ENCODE measurements around the gene OVOL3. TPM values are rescaled to one million over a fixed set of nuclear protein-coding genes. Genes with fewer than 3 reads are reported as not detected.
"Not testable (repeated sequence)": the region's sequence is repeated elsewhere in the genome, so short reads cannot be mapped to it uniquely, and the experiment has no call there.

Gene OVOL3
- polyA plus RNA-seq (ENCODE audit: insufficient read depth in 1 of 5, insufficient read length in 5 of 5, low replicate concordance in 1 of 5), result under 1 TPM in 3 of 5 donors, not detected in 2; 0.15 to 0.27 (median 0.16) TPM
- long read RNA-seq, donor 1, result 0 reads
- long read RNA-seq, donor 2, result 0 reads
- long read RNA-seq, donor 3, result 0 reads
- long read RNA-seq, donor 4, result 0 reads
- long read RNA-seq, donor 5, result 0 reads
- long read RNA-seq, donor 6, result 0 reads
- long read RNA-seq, donor 7, result 0 reads
- long read RNA-seq, donor 8, result 0 reads

DNA sequence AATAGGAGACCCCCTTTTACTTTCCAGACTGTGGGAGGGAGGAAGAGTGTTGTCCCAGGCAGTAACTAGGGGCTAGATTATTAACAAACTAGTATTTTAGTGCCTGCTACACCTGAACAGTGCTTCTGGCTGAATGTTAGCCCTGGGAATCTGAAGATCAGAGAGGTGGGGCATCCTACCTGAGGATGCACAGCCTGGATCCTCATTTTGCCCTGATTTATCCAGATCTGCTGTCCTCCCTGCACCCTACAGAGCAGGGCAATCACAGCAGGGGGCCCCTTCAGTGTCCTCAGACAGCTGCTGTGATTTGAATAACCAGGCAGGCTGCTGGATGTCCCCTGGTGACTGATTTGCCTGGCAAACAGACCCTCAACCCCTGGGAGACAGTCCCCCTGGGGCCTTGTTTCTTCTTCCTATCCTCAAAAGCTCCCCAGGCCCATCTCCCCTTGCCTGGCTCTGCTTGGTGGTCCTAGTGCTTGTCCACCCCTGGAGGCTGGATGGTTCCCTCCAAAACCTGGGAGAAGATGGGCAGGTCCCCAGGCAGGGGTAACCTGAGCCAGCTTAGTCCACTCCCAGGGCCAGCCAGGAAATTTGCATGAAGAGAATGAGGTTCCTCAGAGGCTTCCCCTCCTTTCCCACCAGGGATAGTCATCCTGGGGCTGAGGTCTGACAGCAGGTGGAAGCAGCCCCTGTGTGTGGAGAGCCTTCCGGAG lies at the start of gene OVOL3:
TSS of gene OVOL3 (plus strand) at position 657 of the 713 bp plus-strand sequence. CDS start 60 bp downstream, outside the sequence.
- DNase-seq, result no peak

DNA sequence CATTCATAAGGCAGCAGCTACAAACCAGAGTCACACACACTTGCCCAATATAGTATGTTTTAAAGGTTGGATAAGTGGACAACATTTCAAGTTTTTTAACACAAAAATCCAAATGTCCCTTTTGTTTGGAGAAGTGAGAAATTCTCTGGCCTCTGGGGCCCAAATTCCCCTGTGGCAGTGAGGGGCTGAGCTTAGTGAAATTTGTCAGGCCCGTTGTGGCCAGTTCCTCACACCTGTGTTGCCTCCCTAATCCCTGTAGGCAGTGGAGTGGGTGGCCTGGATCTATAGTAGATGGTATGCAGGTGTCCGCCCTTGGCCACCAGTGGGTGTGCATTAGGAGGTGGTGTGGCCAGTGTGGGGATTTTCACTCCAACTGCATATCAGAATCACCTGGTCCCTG lies 49.6 kb upstream of the OVOL3 start:
- no peak for DNase-seq

DNA sequence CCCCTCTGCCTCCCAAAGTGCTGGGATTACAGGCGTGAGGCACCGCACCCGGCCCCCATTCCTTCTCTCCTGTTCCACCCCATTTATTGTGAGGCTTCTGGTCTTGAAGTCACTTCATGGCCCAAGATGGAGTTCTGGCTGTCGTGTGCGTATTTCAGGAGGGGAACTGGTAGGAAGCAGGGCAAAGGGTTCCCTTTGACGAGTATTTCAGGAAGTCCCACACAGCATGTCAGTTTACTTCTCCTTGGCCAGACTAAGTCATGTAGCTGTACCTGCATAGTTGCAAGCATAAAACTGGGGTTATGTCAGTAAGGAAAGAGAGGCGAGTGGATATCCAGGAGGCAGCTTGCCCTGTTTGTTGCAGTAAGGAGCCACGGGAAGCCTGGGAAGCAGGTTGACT lies 46.1 kb upstream of the OVOL3 start:
- no peak for DNase-seq

DNA sequence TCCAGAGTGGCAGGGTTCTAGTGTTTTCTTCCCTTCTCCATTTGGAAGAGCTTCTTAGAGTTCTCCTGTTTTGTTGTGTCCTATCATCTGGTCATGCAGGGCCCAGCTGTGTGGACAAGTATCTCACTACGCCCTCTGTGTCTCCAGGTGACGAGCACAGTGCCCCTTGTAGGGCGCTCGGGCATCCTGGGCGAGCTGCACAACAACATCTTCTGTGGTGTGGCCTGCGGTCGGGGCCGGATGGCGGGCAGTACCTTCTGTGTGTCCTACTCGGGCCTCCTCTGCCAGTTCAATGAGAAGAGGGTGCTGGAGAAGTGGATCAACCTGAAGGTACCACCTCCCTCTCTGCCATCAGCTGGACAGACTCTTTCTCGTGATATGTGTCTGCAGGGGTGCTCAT lies 43.3 kb upstream of the OVOL3 start:
- no peak for DNase-seq

DNA sequence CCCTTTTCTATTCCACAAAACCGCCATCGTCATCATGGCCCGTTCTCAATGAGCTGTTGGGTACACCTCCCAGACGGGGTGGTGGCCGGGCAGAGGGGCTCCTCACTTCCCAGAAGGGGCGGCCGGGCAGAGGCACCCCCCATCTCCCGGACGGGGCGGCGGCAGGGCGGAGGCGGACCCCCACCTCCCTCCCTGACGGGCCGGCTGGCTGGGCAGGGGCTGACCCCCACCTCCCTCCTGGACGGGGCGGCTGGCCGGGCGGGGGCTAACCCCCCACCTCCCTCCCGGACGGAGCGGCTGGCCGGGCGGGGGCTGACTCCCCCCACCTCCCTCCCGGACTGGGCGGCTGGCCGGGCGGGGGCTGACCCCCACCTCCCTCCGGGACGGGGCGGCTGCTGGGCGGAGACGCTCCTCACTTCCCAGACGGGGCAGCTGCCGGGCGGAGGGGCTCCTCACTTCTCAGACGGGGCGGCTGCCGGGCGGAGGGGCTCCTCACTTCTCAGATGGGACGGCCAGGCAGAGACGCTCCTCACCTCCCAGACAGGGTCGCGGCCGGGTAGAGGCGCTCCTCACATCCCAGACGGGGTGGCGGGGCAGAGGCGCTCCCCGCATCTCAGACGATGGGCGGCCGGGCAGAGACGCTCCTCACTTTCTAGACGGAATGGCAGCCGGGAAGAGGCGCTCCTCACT lies 42.0 kb upstream of the OVOL3 start:
- DNase-seq, result not testable (repeated sequence)

DNA sequence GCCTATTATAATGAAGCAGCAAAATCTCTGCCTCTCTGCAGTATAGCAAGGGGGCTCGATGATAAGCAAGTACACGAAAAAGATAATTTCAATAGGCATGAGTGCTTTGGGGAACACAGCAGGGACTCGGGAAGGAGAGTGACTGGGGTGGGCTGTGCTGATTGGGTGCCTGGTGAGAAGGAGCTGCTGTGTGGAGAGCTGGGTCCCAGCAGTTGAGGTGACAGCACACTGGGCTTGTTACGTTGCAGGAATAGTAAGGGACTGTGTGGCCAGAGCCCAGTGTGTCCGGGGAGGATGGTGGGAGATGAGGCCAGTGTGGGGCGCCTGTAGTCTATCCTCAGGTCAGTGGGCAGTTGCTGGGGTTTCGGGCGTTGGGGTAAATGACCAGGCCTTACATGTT lies 38.9 kb upstream of the OVOL3 start:
- no peak for DNase-seq

DNA sequence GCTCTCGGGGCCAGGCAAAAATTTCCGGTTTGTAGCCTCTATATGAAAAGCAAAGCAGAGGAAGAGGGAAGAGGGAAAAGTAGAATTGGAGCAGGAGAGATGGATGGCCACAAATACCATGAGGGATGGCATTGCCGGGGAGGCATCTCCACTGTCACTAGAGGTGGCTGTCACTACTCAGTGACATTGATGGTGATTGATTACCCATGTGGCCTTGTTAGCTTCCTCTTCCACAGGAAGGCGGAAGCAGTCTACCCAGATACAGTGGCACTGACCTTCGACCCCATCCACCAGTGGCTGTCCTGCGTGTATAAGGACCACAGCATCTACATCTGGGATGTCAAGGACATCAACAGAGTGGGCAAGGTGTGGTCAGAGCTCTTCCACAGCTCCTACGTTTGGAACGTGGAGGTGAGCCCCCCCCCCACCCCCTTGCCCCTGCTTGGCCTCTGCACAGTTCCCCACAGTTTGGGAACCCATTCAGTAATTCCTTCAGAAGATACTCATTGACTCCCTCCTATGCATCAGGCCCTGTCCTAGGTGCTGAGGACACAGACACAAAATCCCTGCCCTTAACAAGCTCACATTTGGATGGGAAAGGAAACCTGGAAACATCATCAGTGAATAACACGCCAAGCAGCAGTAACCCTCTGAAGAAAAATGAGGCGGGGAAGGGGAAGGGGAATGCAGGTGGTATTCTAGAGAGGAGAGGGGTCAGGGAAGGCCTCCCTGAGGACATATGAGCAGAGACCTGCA lies 37.6 kb upstream of the OVOL3 start:
- no peak for DNase-seq

DNA sequence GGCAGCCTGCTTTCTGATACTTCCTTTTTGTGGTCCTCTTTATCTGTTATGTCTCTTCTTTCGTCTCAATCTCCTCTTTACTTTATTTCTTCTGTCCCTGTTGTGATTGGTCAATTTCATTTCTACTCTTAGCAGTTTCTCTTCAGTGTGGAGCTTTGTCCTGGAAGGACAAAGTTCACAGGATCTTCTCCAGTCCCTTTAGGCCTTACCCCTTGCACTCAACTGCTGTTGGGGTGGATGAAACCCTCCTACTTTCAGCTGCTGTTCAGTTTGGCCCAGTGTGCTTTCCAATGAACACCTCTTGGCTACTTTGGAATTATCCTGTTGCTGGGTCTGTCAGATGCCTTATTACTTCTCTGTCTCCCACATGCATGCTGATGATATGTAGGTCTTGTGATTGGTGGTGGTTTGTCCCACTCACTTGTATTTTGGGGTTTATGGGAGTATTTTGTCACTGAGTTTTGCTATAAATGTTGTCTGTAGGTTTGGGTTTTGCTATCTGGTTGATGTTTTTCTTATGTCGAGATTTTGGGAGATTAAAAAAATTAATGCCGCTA lies 31.5 kb upstream of the OVOL3 start:
- DNase-seq, result no peak

DNA sequence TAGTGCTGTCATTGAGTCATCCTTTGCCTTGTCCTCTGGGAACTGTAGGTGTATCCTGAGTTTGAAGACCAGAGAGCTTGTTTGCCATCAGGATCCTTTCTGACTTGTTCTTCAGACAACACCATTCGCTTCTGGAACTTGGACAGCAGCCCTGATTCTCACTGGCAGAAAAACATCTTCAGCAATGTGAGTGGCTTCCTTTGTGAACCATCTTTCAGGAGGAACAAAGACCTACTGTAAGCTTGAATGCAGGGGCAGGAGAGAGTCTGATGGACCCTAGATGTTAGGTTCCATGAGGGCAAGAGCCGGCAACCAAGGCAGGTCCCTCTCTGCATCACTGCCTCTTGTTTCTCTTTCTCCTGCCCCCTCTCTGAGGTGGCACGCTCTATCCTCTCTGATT lies 29.6 kb upstream of the OVOL3 start:
- DNase-seq, result no peak

DNA sequence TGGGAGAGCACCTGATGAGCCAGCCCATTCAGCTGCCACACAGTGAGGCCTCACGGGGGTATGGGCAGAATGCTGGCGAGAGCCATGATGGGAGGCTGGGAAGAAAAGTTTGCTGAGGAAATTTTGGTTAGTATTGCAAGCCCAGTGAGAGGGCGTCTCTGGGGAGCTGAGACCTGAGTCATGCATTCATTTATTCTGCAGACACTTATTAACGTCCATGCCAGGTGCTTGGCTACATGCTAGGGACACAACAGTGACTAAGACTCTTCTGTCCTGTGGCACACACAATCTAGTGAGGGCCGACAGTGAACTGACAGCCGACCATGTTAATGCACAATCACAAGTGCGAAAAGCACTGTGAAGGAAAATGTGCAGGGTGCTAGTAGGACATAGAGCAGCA lies 29.0 kb upstream of the OVOL3 start:
- no peak for DNase-seq

DNA sequence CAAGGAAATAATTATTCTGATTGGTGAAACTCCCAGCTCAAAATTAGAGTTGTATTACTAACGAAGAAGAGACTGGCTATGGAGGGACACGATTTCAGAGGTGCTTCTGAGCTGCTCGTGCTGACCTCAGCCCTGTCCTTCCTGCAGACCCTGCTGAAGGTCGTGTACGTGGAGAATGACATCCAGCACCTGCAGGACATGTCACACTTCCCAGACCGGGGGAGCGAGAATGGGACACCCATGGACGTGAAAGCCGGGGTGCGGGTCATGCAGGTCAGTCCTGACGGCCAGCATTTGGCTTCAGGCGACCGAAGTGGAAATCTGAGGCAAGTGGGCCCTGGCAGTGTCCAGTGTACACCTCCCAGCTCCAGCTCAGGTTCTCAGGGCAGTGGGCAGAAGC lies 28.0 kb upstream of the OVOL3 start:
- DNase-seq, result no peak

DNA sequence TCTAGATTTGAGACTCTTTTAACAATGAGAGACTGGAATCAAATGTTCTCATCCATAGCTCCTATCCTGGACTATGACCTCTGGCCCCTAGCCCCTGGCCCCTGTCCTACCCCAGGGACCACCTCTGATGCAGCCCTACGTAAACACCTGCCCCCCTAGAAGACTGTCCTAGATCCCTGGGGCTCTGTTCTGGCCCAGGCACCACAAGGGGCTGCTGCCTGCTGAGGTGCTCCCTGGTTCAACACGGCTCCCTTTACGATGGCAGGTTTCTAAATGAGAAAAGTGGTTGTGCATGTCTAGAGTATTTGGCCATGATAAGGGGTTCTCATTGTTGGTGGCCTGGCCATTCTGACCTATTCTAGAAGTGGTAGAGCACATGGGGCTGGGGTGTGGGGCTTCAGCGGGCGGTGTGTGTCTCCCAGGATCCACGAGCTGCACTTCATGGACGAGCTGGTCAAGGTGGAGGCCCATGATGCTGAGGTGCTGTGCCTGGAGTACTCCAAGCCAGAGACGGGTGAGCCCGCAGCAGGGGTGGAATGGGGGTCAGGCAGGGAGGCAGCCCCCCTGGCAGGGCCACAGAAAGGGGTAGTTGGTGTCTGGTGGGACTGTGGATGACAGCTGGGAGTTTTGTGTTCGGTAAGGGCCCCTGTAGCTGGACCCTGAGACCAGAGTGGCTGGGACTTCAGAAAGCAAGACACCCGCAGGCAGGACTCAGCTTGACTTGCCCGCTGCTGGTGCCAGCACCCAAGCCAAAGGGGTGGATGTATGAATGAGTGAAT lies 26.5 kb upstream of the OVOL3 start:
- no peak for DNase-seq

DNA sequence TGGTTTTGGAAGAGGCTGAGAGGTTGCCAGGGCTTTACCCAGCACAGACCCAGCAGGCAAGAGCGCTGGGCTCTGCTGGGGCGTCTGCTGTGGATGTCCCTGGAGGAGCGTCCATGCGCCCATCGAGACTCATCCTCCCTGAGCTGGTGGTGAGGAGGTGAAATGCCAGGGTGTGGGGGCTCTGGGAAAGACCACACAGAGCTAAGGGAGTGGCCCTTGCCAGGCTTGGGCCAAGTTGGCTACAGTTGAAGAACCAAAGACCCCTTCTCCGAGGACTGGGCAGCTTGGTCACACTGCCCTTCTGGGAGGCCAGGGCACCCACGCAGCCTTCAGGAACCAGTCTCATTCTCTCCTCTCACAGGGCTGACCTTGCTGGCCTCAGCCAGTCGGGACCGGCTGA lies 24.6 kb upstream of the OVOL3 start:
- no peak for DNase-seq

DNA sequence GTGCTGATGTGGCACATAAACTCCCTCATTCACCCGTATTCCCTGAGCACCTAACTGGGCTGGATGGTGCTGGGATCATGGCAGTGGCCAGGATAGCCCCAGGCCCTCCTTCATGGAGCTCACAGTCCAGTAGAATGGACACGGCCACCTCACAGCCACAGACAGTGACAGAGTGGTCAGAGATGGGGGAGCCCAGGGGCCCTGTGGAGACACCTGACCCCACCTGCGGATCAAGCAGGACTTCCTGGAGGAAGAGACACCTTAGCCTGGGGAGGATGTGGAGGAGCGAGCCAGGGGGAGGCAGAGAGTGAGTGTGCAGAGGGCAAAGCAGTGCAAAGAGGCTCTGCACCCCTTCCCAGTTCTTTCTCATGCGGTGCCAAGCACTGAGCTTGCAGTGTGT lies 21.1 kb upstream of the OVOL3 start:
- no peak for DNase-seq

DNA sequence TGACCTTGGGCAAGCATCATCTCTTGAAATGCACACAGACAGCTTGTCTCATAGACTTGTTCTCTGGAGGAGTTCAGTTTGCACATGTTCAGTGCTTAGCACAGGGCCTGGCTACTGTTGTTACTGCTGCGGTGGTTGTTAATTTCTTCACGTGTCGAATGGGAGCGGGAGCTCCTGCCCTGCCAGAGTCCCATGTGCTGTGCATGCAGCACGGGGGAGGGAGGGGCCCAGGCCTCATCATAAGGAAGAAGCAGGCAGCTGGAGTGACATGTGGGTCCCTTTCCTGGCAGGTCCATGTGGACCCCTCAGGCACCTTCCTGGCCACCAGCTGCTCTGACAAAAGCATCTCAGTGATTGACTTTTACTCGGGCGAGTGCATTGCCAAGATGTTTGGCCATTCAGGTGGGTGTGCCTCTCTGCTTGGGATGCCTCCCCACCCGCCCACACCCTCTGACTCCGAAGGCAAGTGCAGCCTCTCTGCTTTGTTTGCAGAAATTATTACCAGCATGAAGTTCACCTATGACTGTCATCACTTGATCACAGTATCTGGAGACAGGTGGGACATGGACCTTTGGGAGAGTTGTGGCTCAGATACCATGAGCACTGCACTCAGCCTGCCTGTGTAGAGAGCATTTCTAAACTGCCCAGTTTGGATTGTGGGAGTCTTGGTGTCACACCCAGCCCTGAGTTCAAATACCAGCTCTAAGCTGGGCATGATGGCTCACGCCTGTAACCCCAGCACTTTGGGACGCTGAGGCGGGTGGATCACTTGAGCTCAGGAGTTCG lies 19.8 kb upstream of the OVOL3 start:
- DNase-seq, result no peak

DNA sequence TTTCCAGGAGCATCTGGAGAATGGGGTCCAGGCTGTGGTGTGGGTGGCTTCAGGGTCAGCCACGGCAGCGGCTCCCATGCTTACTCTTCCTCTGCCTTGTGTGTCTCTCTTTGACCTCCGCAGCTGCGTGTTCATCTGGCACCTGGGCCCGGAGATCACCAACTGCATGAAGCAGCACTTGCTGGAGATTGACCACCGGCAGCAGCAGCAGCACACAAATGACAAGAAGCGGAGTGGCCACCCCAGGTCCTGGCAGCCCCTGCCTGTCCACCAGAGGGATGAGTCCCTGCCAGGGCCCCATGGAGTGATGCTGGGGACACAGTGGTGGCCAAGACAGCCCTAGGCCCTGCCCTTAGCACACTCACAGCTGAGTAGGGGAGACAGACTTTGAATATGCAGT lies 18.4 kb upstream of the OVOL3 start:
- DNase-seq, result no peak

DNA sequence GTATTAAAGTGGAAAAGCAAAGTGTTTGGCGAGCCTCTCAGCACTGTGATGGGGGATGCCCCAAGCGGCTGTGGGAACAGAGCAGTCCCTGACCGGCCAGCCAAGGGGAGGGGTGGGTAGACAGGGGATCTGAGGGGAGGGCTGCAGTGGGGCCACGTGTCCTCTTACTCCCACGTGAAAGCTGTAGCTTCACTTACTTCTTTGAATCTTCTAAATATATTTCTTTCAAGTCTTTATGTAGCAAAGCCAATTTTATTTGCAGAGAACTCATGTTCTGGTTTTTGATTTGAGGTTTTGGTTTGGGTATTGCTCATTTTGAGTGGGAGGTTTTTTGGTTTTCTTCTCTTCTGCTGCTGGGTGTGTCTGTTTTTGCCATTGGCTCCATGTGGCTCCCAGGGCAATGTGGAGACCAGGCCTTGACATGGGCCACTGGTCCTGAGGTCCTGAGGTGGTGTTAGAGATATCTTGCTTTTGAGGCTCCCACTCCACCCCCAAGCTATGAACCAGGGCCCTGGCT lies 17.7 kb upstream of the OVOL3 start:
- no peak for DNase-seq

DNA sequence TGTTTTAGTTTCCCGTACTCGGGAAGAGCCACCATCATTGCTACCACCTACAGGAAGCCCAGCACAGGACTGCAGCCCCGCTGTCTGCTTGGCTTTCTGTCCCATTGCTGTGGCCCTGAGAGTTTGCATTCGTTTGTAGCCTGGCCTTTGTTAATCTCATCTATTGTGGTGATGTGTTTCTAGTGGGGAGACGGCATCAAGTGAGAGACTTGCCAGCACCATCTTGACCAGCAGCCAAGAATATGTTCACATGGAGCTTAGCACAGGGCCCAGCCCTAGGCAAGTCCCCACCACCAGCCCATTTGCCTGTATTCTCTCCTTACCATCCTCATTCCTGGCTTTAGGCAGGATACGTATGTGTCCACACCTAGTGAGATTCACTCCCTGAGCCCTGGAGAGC lies 17.3 kb upstream of the OVOL3 start:
- DNase-seq, result no peak

DNA sequence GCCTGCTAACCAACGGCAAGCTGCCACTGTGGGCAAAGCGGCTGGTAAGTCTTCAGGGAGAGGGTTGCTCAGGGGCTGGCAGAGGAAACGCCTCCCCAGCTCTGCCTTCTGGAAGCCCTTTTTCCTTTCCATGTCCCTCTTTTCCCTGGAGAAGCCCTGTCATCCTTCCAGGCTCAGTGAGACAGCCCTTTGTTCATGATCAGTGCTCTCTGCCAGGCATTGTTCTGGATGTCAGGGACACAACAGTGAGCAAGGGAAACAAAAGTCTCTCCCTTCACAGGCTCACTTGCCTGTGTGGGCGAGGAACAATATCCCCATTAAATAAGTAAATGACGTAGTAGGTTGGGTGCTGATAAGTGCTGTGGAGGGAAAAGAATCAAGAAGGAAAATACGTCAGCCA lies 13.9 kb upstream of the OVOL3 start:
- no peak for DNase-seq

DNA sequence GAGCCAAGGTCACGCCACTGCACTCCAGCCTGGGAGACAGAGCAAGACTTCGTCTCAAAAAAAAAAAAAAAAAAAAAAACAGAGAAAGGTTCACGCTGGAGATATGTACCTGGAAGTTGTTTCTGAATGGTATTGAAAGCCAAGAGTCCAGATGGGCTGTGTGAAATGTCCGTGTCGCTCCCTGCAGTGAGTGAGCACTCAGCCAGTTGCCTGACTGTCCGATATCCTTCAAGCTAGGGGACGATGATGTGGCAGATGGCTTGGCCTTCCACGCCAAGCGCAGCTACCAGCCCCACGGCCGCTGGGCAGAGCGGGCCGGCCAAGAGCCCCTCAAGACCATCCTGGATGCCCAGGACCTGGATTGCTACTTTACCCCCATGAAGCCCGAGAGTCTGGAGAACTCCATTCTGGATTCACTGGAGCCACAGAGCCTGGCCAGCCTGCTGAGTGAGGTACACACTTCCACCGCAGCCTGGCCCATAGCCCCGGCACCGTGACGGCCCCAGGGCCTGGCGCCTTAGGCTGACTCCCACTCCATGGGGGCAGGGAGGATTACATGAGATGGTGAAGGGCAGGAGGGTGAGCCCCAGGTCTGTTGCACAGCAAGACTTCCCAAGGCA lies 11.7 kb upstream of the OVOL3 start:
- no peak for DNase-seq
